WTC11 (cell line): ENCODE data around the gene GLS. TPM values are rescaled to one million over a fixed set of nuclear protein-coding genes. Genes with fewer than 3 reads are reported as not detected.

ENCODE experiments used
- ATAC-seq: fragments of 200-7000 bp; cut with Tn5 transposase; 2 replicates; pipeline ENCODE4 v1.10.0; 2021; ENCODE audit warnings: mild to moderate bottlenecking, moderate library complexity
- CTCF ChIA-PET: fragments of 300-600 bp; sonication (Branson Sonifier 250); formaldehyde crosslinking; loops from one replicate; lab custom pipeline; 2021; ENCODE audit warnings: antibody characterized with exemption; lab: Charles Lee
- POLR2A ChIA-PET: fragments of 350-600 bp; sonication (Branson Sonifier 250); formaldehyde crosslinking; loops from one replicate; lab custom pipeline; 2021; ENCODE audit warnings: antibody characterized with exemption; lab: Charles Lee
- DNase-seq: peaks from one replicate; pipeline ENCODE4 v3.0.0; 2021; ENCODE audit warnings: low spot score
- H3K27ac Mint-ChIP-seq: 2 replicates; pipeline ENCODE4 v1.8.0; 2021; ENCODE audit warnings: mixed read lengths
- H3K27me3 Mint-ChIP-seq: 2 replicates; pipeline ENCODE4 v1.8.0; 2021; ENCODE audit warnings: low read depth, mild to moderate bottlenecking, moderate library complexity, mixed read lengths
- H3K36me3 Mint-ChIP-seq: 2 replicates; pipeline ENCODE4 v1.8.0; 2021; ENCODE audit warnings: mixed read lengths
- H3K4me1 Mint-ChIP-seq: 2 replicates; pipeline ENCODE4 v1.8.0; 2022; ENCODE audit warnings: mixed read lengths
- H3K4me3 Mint-ChIP-seq: 2 replicates; pipeline ENCODE4 v1.8.0; 2021; ENCODE audit warnings: mild to moderate bottlenecking, moderate library complexity, mixed read lengths
- H3K9me3 Mint-ChIP-seq: 2 replicates; pipeline ENCODE4 v1.8.0; 2021; ENCODE audit warnings: mixed read lengths
- CBFB ChIP-seq: sonication (generic); formaldehyde crosslinking; IDR thresholded peaks from 2 replicates; pipeline ENCODE4 v1.8.1; 2022; ENCODE audit warnings: mild to moderate bottlenecking, low read depth, missing genetic modification reagents
- CREB1 ChIP-seq: sonication (generic); formaldehyde crosslinking; IDR thresholded peaks from 2 replicates; pipeline ENCODE4 v1.8.0; 2023; ENCODE audit warnings: mild to moderate bottlenecking, missing genetic modification reagents
- CREM ChIP-seq: sonication (generic); formaldehyde crosslinking; IDR thresholded peaks from 2 replicates; pipeline ENCODE4 v1.8.1; 2022; ENCODE audit warnings: mild to moderate bottlenecking, missing genetic modification reagents, moderate library complexity
- ELF4 ChIP-seq: sonication (generic); formaldehyde crosslinking; IDR thresholded peaks from 2 replicates; pipeline ENCODE4 v1.8.1; 2022; ENCODE audit warnings: low read depth, mild to moderate bottlenecking, moderate library complexity, missing genetic modification reagents
- ETV6 ChIP-seq: sonication (generic); formaldehyde crosslinking; IDR thresholded peaks from 2 replicates; pipeline ENCODE4 v1.8.1; 2022; ENCODE audit warnings: mild to moderate bottlenecking, missing genetic modification reagents
- GRHL2 ChIP-seq: fragments of 250-450 bp; sonication (Bioruptor Pico); IDR thresholded peaks from 2 replicates; pipeline ENCODE4 v1.8.0; 2022; ENCODE audit warnings: mild to moderate bottlenecking, moderate library complexity; ENCODE audit not compliant: insufficient replicate concordance, severe bottlenecking
- GTF2I ChIP-seq: fragments of 250-450 bp; sonication (Bioruptor Pico); conservative IDR thresholded peaks from 2 replicates; pipeline ENCODE4 v1.4.0; 2021; ENCODE audit warnings: mild to moderate bottlenecking
- JUN ChIP-seq: sonication (generic); formaldehyde crosslinking; IDR thresholded peaks from 2 replicates; pipeline ENCODE4 v1.8.0; 2023; ENCODE audit warnings: mild to moderate bottlenecking, missing genetic modification reagents
- NFYB ChIP-seq: sonication (generic); formaldehyde crosslinking; conservative IDR thresholded peaks from 2 replicates; pipeline ENCODE4 v1.8.0; 2022; ENCODE audit warnings: low read depth, missing genetic modification reagents
- NR3C1 ChIP-seq: sonication (generic); formaldehyde crosslinking; conservative IDR thresholded peaks from 2 replicates; pipeline ENCODE4 v1.8.1; 2023; ENCODE audit warnings: low read depth, mild to moderate bottlenecking, missing genetic modification reagents
- OVOL2 ChIP-seq: fragments of 250-450 bp; sonication (Bioruptor Pico); IDR thresholded peaks from 2 replicates; pipeline ENCODE4 v1.9.0; 2021; ENCODE audit warnings: mild to moderate bottlenecking, borderline replicate concordance
- RELA ChIP-seq: sonication (generic); formaldehyde crosslinking; IDR thresholded peaks from 2 replicates; pipeline ENCODE4 v1.8.1; 2022; ENCODE audit warnings: missing genetic modification reagents, mild to moderate bottlenecking, borderline replicate concordance
- SOX15 ChIP-seq: fragments of 250-450 bp; sonication (Bioruptor Pico); IDR thresholded peaks from 2 replicates; pipeline ENCODE4 v1.9.0; 2021; ENCODE audit warnings: mild to moderate bottlenecking
- TCF7 ChIP-seq: sonication (generic); formaldehyde crosslinking; IDR thresholded peaks from 2 replicates; pipeline ENCODE4 v1.8.0; 2022; ENCODE audit warnings: mild to moderate bottlenecking, low read depth, missing genetic modification reagents, moderate library complexity
- TEAD4 ChIP-seq: sonication (generic); formaldehyde crosslinking; IDR thresholded peaks from 2 replicates; pipeline ENCODE4 v1.8.0; 2022; ENCODE audit warnings: mild to moderate bottlenecking, missing genetic modification reagents
- TP53 ChIP-seq: sonication (generic); formaldehyde crosslinking; IDR thresholded peaks from 2 replicates; pipeline ENCODE4 v1.8.1; 2023; ENCODE audit warnings: mild to moderate bottlenecking, missing genetic modification reagents
- ZNF416 ChIP-seq: fragments of 250-450 bp; sonication (Bioruptor Pico); IDR thresholded peaks from 2 replicates; pipeline ENCODE4 v1.9.0; 2021; ENCODE audit warnings: mild to moderate bottlenecking, inconsistent platforms
- ZNF423 ChIP-seq: fragments of 250-450 bp; sonication (Bioruptor Pico); IDR thresholded peaks from 2 replicates; pipeline ENCODE4 v2.1.2; 2022; ENCODE audit warnings: mild to moderate bottlenecking, moderate library complexity
- total RNA-seq: library from RNA; stranded (reverse); gene quantifications from 3 replicates; pipeline ENCODE4 v1.2.3, GENCODE V29; 2021
- TF ChIP-seq, protein P1 (sequence below): sonication (generic); formaldehyde crosslinking; IDR thresholded peaks from 2 replicates; pipeline ENCODE4 v1.8.0; 2022; ENCODE audit warnings: mild to moderate bottlenecking, missing genetic modification reagents
- TF ChIP-seq, protein P2 (sequence below): sonication (generic); formaldehyde crosslinking; IDR thresholded peaks from 2 replicates; pipeline ENCODE4 v1.8.1; 2022; ENCODE audit warnings: mild to moderate bottlenecking, moderate library complexity, missing genetic modification reagents
- TF ChIP-seq, protein P3 (sequence below): sonication (generic); formaldehyde crosslinking; IDR thresholded peaks from 2 replicates; pipeline ENCODE4 v1.8.0; 2023; ENCODE audit warnings: missing genetic modification reagents
- TF ChIP-seq, protein P4 (sequence below): sonication (generic); formaldehyde crosslinking; IDR thresholded peaks from 2 replicates; pipeline ENCODE4 v1.8.0; 2022; ENCODE audit warnings: mild to moderate bottlenecking, missing genetic modification reagents
- TF ChIP-seq, protein P5 (sequence below): sonication (generic); formaldehyde crosslinking; IDR thresholded peaks from 2 replicates; pipeline ENCODE4 v1.8.1; 2022; ENCODE audit warnings: mild to moderate bottlenecking, missing genetic modification reagents, moderate library complexity, borderline replicate concordance
- TF ChIP-seq, protein P6 (sequence below): sonication (generic); formaldehyde crosslinking; IDR thresholded peaks from 2 replicates; pipeline ENCODE4 v1.8.0; 2023; ENCODE audit warnings: missing genetic modification reagents, mild to moderate bottlenecking, borderline replicate concordance

GLS gene
- total RNA-seq, 1 experiment from 2014 or later, result 115 TPM

DNA sequence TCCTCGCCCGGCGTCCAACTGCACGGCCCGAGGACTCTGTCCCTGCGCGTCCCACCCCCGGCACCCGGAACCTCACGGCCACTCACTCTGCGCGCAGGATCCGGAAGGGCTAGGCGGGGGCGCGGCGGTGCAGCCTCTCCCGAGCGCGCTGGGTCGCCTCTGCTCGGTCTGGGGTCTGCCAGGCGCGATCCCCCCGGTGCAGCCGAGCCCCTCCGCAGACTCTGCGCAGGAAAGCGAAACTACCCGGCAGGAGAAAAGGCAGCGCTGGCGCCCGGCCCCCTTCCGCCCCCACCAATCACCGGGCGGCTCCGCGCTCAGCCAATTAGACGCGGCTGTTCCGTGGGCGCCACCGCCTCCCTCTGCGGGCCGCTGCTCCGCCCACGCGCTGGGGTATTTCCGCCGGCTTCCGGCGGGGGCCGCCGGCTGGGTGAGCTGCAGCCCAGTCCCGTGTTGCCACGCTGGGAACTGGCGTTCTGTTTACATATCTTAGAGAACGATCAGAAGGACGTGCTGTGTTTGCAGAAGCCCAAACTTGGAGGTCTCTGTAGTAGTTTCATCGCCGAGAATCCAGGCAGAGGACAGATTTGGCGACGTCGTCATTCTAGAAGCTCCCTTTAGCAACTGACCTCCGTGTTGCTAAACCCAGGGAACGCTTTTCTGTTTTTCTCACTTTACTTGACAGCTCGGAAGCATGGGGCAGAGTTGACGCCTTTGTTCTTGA, 133.5 kb downstream of the GLS start, which contains the start of gene STAT1 (continued):
- TF ChIP-seq TCF7 (no peak), GTF2I (CRISPR knock-in tag) (no peak), ELF4 (CRISPR knock-in tag) (0 out of 2 replicates have a peak, but pooled peaks have one; percentile 75), ZNF423 (CRISPR knock-in tag) (no peak), ETV6 (CRISPR knock-in tag) (peak; percentile 91), NFYB (CRISPR knock-in tag) (peak; percentile 85), JUN (no peak), SOX15 (CRISPR knock-in tag) (no peak), RELA (CRISPR knock-in tag) (peak; percentile 81; the same call in 1 of the 2 replicates), CREM (CRISPR knock-in tag) (peak; percentile 70; the same call in 1 of the 2 replicates), ZNF416 (no peak), TP53 (CRISPR knock-in tag) (0 out of 2 replicates have a peak, but pooled peaks have one; percentile 79), TEAD4 (CRISPR knock-in tag) (0 out of 2 replicates have a peak, but pooled peaks have one; percentile 34)
- TF ChIP-seq, protein P1, sequence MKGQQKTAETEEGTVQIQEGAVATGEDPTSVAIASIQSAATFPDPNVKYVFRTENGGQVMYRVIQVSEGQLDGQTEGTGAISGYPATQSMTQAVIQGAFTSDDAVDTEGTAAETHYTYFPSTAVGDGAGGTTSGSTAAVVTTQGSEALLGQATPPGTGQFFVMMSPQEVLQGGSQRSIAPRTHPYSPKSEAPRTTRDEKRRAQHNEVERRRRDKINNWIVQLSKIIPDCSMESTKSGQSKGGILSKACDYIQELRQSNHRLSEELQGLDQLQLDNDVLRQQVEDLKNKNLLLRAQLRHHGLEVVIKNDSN (CRISPR knock-in tag), result peak; percentile 73
- TF ChIP-seq, protein P2, sequence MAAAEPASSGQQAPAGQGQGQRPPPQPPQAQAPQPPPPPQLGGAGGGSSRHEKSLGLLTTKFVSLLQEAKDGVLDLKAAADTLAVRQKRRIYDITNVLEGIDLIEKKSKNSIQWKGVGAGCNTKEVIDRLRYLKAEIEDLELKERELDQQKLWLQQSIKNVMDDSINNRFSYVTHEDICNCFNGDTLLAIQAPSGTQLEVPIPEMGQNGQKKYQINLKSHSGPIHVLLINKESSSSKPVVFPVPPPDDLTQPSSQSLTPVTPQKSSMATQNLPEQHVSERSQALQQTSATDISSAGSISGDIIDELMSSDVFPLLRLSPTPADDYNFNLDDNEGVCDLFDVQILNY (CRISPR knock-in tag), result peak; percentile 96
- TF ChIP-seq, protein P3, sequence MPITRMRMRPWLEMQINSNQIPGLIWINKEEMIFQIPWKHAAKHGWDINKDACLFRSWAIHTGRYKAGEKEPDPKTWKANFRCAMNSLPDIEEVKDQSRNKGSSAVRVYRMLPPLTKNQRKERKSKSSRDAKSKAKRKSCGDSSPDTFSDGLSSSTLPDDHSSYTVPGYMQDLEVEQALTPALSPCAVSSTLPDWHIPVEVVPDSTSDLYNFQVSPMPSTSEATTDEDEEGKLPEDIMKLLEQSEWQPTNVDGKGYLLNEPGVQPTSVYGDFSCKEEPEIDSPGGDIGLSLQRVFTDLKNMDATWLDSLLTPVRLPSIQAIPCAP (CRISPR knock-in tag), result peak; percentile 57
- TF ChIP-seq, protein P4, sequence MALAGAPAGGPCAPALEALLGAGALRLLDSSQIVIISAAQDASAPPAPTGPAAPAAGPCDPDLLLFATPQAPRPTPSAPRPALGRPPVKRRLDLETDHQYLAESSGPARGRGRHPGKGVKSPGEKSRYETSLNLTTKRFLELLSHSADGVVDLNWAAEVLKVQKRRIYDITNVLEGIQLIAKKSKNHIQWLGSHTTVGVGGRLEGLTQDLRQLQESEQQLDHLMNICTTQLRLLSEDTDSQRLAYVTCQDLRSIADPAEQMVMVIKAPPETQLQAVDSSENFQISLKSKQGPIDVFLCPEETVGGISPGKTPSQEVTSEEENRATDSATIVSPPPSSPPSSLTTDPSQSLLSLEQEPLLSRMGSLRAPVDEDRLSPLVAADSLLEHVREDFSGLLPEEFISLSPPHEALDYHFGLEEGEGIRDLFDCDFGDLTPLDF, result peak; percentile 71; the same call in 1 of the 2 replicates
- TF ChIP-seq, protein P5, sequence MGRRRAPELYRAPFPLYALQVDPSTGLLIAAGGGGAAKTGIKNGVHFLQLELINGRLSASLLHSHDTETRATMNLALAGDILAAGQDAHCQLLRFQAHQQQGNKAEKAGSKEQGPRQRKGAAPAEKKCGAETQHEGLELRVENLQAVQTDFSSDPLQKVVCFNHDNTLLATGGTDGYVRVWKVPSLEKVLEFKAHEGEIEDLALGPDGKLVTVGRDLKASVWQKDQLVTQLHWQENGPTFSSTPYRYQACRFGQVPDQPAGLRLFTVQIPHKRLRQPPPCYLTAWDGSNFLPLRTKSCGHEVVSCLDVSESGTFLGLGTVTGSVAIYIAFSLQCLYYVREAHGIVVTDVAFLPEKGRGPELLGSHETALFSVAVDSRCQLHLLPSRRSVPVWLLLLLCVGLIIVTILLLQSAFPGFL (CRISPR knock-in tag), result peak; percentile 60; the same call in 1 of the 2 replicates
- TF ChIP-seq, all 79 proteins: peak for 30

DNA sequence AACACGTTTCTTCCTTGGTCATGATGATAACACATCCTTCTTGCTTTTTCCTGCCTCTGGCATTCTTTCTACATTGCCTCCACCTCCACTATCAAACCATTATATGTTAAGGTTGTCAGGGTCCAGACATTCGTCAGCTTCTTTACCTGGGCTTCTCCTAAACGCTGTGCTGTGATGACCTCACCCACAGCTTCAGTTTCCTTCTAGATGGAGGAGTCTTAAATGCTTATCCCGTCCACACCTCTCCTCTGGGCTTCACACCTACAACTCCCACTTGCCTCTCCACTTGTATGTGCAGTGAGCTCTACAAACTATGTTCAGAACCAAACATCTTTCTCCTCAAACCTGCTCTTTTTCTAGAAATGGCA, 134.0 kb downstream of the GLS start:
- POLR2A ChIA-PET, result no interaction called here
- ATAC-seq (no peak), DNase-seq (no peak)
- H3K9me3 Mint-ChIP-seq, result no peaks in the 10 kb centered on the region; the same call in 1 of the 2 replicates
- TF ChIP-seq GRHL2, result no peak
- no peak for TF ChIP-seq CREM (CRISPR knock-in tag)
- no peak for TF ChIP-seq OVOL2 (CRISPR knock-in tag)
- no peak for TF ChIP-seq CBFB (CRISPR knock-in tag)
- TF ChIP-seq, protein P4, result no peak
- TF ChIP-seq, protein P6, sequence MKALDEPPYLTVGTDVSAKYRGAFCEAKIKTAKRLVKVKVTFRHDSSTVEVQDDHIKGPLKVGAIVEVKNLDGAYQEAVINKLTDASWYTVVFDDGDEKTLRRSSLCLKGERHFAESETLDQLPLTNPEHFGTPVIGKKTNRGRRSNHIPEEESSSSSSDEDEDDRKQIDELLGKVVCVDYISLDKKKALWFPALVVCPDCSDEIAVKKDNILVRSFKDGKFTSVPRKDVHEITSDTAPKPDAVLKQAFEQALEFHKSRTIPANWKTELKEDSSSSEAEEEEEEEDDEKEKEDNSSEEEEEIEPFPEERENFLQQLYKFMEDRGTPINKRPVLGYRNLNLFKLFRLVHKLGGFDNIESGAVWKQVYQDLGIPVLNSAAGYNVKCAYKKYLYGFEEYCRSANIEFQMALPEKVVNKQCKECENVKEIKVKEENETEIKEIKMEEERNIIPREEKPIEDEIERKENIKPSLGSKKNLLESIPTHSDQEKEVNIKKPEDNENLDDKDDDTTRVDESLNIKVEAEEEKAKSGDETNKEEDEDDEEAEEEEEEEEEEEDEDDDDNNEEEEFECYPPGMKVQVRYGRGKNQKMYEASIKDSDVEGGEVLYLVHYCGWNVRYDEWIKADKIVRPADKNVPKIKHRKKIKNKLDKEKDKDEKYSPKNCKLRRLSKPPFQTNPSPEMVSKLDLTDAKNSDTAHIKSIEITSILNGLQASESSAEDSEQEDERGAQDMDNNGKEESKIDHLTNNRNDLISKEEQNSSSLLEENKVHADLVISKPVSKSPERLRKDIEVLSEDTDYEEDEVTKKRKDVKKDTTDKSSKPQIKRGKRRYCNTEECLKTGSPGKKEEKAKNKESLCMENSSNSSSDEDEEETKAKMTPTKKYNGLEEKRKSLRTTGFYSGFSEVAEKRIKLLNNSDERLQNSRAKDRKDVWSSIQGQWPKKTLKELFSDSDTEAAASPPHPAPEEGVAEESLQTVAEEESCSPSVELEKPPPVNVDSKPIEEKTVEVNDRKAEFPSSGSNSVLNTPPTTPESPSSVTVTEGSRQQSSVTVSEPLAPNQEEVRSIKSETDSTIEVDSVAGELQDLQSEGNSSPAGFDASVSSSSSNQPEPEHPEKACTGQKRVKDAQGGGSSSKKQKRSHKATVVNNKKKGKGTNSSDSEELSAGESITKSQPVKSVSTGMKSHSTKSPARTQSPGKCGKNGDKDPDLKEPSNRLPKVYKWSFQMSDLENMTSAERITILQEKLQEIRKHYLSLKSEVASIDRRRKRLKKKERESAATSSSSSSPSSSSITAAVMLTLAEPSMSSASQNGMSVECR (CRISPR knock-in tag), result no peak
- no peak for TF ChIP-seq NR3C1 (CRISPR knock-in tag)
- TF ChIP-seq CREB1, result no peak
- TF ChIP-seq, protein P1 (CRISPR knock-in tag), result no peak
- H3K4me3 Mint-ChIP-seq, result no peak overlapping the region
- H3K4me1 Mint-ChIP-seq, result no peaks in the 10 kb centered on the region
- peaks cover 2% of the 10 kb centered on the region; the same call in 1 of the 2 replicates for H3K36me3 Mint-ChIP-seq
- H3K27ac Mint-ChIP-seq, result no peak overlapping the region
- CTCF ChIA-PET, result interaction anchor here (0.6 to 1.3 kb wide), 3 partner anchors 38 to 334 kb away, joined by 3 read pairs; no protein-coding TSS in a partner anchor
- H3K27me3 Mint-ChIP-seq, result peaks cover 11% of the 10 kb centered on the region; the same call in 1 of the 2 replicates
